SJSA1 (cell line): ENCODE data around the gene GRIFIN. TPM values are rescaled to one million over a fixed set of nuclear protein-coding genes. Genes with fewer than 3 reads are reported as not detected.

ENCODE experiments used
- DNase-seq, 2 experiments: peaks; one replicate each; pipeline ENCODE4 v3.0.0-alpha.2; 2015 to 2020; ENCODE audit warnings: low spot score in 2 of 2, low read depth in 1 of 2
- H3K27ac ChIP-seq: fragments of 250-450 bp; sonication (Bioruptor Pico); 2 replicates; pipeline ENCODE4 v1.5.1; 2020; ENCODE audit warnings: mild to moderate bottlenecking, moderate library complexity
- H3K27me3 ChIP-seq: fragments of 250-450 bp; sonication (Bioruptor Pico); replicated peaks from 2 replicates; pipeline ENCODE4 v1.5.1; 2020; ENCODE audit warnings: mild to moderate bottlenecking, moderate library complexity
- H3K36me3 ChIP-seq: fragments of 250-450 bp; sonication (Bioruptor Pico); 2 replicates; pipeline ENCODE4 v1.5.1; 2020; ENCODE audit warnings: mild to moderate bottlenecking
- H3K4me1 ChIP-seq: fragments of 250-450 bp; sonication (Bioruptor Pico); replicated peaks from 2 replicates; pipeline ENCODE4 v1.6.1; 2021; ENCODE audit warnings: mild to moderate bottlenecking
- H3K4me3 ChIP-seq: fragments of 250-450 bp; sonication (Bioruptor Pico); 2 replicates; pipeline ENCODE4 v1.5.1; 2020; ENCODE audit warnings: mild to moderate bottlenecking
- H3K9me3 ChIP-seq: fragments of 250-450 bp; sonication (Bioruptor Pico); replicated peaks from 2 replicates; pipeline ENCODE4 v1.5.1; 2020; ENCODE audit warnings: mild to moderate bottlenecking
- total RNA-seq: library from RNA; depleted of rRNA; stranded (reverse); fragments of >200 nt; shearing (Covaris generic); gene quantifications from 2 replicates; pipeline ENCODE4 v1.2.3, GENCODE V29; 2014

The GRIFIN gene
- total RNA-seq, 1 experiment from 2014 or later: not detected

DNA sequence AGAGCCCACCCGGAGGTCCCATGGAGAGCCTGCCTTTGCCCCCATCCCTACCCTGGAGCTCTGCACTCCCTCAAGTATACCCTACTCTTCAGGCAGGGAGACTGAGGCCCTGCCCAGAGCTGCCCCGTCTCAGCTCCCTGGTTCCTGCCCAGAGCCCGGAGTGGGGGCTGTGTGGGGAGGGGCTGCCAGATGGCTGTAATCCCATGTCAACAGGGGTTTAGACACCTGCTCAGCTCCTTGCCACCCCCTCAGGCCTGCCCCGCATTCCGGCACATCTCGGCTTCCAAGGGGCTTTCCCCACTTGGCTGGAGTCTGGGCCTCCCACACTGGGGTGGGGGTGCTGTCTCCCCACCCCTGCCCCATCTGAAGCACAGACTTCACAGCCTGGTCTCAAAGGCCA is 22.5 kb upstream of the GRIFIN start:
- no peaks in the 10 kb centered on the region for H3K36me3 ChIP-seq
- no peak overlapping the region for H3K4me3 ChIP-seq
- no peaks in the 10 kb centered on the region for H3K27me3 ChIP-seq
- DNase-seq: no peak
- H3K4me1 ChIP-seq: no peaks in the 10 kb centered on the region
- H3K9me3 ChIP-seq: no peaks in the 10 kb centered on the region
- H3K27ac ChIP-seq: no peak overlapping the region

DNA sequence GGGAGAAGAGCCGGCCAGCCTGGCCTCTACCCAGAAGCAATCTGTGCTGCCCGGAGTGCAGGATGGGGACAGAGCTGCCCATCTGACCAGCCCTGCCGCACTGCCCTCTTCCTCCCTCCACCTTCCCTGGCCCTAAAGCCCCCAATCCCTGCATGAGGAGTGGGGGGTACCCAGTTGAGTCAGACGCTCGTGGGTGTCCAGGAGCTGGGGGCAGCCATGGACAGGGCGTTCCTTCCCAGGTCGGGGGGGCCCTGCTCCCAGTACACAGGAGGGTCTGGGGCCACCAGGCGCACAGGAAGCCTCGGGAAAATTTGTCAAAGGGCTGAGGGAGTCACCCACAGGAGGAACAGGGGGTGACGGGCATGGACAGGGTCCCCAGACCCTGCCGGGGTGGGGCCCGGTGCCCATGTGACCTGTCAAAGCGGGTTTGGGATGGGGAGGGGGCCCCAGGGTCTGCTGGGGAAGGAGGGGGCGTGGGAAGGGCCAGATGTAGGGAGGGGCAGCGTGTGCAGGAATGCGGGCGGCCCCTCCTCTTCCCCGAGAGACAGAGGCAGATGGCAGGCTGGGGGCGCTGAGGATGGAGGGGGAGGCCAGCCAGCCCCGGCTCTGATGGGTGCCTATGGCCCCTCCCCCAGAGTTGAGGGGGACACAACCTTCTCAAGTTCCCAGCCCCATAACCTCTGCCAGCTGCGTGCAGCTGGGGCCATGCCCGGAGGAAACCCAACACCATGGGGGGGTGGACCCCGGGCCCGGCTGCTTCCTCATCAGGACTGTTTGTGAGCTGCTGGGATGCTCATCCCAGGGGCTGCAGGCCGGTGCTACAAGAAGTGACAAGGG is 21.5 kb upstream of the GRIFIN start:
- Histone ChIP-seq H3K36me3 (no peaks in the 10 kb centered on the region), H3K4me3 (no peak overlapping the region), H3K27ac (no peak overlapping the region), H3K9me3 (no peaks in the 10 kb centered on the region), H3K27me3 (no peaks in the 10 kb centered on the region), H3K4me1 (no peaks in the 10 kb centered on the region)
- DNase-seq: no peak

DNA sequence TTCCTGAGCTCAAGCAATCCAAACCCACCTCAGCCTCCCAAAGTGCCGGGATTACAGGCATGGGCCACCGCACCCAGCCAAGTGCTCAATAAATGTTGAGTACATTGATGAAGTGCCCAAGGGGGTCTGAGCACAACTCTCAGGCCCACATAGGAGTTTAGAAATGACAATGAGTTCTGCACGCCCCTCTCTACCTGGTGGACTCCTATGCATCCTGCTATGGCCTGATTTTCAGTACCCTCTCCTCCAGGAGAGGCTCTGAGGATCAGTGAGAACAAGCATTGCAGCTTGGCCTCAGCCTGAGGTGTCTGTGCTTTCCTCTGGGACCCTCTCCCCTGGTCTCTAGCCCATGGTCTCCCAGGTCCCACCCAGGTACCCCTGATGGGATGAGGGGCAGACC is 20.9 kb upstream of the GRIFIN start:
- Histone ChIP-seq H3K36me3 (no peaks in the 10 kb centered on the region), H3K4me1 (no peaks in the 10 kb centered on the region), H3K9me3 (no peaks in the 10 kb centered on the region), H3K27me3 (no peaks in the 10 kb centered on the region), H3K27ac (no peak overlapping the region), H3K4me3 (no peak overlapping the region)
- DNase-seq: no peak

DNA sequence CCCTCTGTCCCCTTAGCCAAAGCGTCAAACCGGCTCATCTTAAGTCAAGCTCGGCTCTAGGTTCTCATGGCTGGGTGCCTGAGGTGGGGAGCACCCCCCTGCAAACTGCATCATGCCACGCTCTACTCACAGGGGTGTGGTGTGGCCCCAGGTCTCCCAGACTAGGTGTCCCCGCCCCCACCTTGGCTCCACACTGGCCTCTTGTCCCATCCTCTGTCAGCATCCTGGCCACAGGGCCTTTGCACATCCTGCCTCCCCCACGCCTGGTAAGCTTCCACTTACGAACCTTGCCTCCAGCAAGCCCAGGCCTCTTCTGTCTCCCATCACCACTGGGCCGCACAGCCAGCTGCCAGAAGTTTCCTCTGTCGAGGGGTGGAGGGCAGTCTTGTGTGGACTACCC is 20.2 kb upstream of the GRIFIN start:
- Histone ChIP-seq H3K4me3 (no peak overlapping the region), H3K27me3 (no peaks in the 10 kb centered on the region), H3K9me3 (no peaks in the 10 kb centered on the region), H3K36me3 (no peaks in the 10 kb centered on the region), H3K4me1 (no peaks in the 10 kb centered on the region), H3K27ac (no peak overlapping the region)
- DNase-seq: no peak

DNA sequence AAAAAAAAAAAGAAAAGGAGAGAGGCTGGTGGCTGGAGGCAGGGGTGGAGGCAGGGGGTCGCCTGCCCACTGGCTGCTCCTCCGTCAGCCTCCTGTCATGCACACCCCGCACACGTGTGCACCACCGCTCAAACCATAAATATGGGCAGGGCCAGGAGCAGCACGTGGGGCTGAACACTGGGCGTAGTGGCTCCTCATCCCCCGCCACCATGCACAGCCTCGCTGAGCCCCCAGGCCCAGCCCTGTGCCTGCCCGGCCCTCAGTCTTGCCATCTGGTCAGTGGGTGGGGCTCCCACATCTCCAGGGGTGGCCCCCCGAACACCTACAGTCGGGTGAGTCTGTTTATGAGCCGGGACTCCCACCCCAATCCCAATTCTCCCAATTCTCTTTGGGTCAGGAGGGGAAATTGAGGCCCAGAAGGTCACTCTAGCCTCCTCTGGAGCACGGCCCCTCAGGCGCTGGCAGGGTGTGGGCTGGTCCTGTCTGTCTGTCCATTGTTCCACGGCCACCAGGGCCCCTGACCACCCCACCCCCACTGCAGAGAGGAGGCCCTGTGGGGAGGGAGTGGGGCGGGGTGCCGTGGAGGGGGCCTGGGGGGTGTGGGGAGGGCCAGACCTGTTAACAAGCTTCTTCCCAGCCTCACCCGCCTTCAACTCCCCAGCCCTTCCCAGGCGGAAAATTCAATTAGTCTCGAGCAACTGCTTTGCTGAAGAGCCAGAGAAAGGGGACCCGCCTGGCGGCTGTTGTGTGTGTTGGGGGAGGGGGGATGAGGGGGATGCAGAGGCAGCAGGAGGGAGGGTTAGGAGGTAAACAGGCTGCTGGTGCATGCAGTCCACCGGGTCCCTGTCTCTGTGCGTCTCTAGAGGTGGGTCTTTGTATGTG is 19.5 kb upstream of the GRIFIN start:
- no peak overlapping the region for H3K4me3 ChIP-seq
- no peaks in the 10 kb centered on the region for H3K9me3 ChIP-seq
- DNase-seq: no peak
- H3K27me3 ChIP-seq: no peaks in the 10 kb centered on the region
- H3K4me1 ChIP-seq: no peaks in the 10 kb centered on the region
- H3K27ac ChIP-seq: no peak overlapping the region
- no peaks in the 10 kb centered on the region for H3K36me3 ChIP-seq

DNA sequence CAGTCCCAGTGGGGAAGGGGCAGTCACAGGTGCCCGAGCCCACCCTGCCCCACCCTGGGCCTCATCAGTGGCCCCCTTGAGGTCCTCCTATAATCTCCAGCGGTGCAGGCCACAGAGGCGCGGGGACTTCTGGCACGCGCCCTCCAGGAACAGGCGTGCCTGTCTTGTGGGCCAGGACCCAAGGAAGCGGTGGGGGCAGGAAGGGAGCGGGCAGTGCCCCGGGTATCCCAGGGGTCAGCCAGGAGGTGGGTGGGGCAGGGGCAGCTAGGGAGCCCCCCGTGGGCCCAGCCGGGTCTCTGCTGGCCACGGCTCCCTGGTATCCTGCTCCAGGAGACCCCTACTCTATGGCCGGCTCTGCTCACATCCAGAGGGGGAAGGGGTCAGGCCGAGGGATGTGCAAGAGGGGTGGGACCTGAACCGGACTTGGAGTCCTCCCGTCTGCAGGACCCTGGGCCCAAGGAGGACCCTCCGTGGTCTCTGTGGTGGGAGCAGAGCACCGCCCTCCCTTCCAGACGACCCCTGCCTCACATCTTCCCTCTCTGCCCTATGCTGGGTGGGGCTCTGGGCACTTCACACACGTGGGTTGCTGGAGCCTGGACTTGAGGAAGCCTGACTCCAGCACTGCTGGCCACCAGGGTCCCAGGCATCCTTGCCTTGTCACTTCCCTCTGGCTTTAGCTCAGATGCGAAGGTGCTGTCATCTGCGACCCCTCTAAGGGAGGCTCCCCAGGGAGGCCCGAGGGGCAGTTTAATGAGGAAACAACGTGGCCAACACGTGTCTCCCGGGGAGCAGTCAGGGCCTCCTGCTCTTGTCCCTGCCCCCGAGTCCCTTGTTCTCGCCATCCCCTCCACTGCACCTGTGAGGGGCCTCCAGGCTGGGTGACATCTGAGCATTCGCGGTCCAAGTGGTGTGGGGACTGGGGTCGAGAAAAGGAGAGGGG is 18.3 kb upstream of the GRIFIN start:
- Histone ChIP-seq H3K4me1 (no peaks in the 10 kb centered on the region), H3K27me3 (no peaks in the 10 kb centered on the region), H3K36me3 (no peaks in the 10 kb centered on the region)

DNA sequence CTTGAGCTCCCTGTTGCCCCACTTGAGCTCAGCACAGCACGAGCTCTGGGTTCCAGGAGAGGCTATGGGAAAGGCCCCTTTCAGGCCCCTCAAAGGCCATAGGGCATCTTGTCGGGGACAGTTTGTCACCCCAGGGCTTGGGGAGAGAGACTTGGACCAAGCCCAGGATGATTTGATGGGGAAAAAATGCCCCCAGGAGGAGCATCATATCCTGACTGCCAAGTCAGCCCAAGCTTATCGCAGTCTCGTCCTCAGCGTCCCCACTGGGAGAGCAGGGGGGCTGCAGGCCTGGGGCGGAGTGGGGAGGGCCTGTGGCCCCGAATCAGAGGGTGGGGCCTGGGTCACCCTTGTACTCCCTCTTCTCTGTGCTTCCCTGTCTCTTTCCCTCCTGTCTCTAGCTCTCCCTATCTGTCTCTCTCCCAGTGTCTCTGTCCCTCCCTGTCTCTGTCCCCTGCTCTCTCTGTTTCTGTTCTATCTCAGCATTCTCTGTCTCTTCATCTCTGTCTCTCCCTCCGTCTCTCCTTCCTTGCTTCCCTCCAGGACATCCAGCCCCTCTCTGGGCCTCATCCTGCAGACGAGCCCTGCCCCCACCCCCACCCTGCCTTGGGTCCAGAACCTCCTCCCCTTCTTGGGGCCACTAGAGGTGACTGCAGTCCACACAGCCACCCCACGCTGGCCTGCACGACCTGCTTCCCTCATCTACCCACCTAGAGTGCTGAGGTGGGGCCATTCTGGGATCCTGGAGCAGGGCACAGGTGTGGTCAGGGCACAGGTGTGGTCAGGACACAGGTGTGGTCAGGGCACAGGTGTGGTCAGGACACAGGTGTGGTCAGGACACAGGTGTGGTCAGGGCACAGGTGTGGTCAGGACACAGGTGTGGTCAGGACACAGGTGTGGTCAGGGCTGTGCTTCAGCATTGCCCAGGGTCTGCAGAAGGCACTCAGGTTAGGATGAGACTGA is 17.3 kb upstream of the GRIFIN start:
- no peak overlapping the region for H3K27ac ChIP-seq
- no peak overlapping the region for H3K4me3 ChIP-seq
- H3K4me1 ChIP-seq: no peaks in the 10 kb centered on the region
- H3K9me3 ChIP-seq: no peaks in the 10 kb centered on the region
- no peaks in the 10 kb centered on the region for H3K27me3 ChIP-seq
- DNase-seq: no peak
- H3K36me3 ChIP-seq: no peaks in the 10 kb centered on the region

More for the DNA sequence above, 18.3 kb upstream of the GRIFIN start:
- Histone ChIP-seq H3K9me3 (no peaks in the 10 kb centered on the region), H3K27ac (no peak overlapping the region), H3K4me3 (no peak overlapping the region)
- DNase-seq: no peak

DNA sequence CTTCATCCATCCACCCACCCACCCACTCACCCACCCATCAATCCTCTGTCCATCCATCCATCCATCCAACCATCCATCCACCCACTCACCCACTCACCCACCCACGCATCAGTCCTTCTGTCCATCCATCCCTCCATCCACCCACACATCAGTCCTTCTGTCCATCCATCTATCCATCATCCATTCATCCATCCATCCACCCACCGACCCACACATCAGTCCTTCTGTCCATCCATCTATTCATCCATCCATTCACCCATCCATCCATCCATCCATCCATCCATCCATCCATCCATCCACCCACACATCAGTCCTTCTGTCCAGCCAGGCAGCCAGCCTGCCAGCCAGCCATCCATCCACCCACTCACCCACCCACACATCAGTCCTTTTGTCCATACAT is 15.8 kb upstream of the GRIFIN start:
- Histone ChIP-seq H3K27me3 (no peaks in the 10 kb centered on the region), H3K4me3 (no peak overlapping the region), H3K36me3 (no peaks in the 10 kb centered on the region), H3K4me1 (no peaks in the 10 kb centered on the region), H3K27ac (no peak overlapping the region), H3K9me3 (no peaks in the 10 kb centered on the region)
- no peak for DNase-seq

DNA sequence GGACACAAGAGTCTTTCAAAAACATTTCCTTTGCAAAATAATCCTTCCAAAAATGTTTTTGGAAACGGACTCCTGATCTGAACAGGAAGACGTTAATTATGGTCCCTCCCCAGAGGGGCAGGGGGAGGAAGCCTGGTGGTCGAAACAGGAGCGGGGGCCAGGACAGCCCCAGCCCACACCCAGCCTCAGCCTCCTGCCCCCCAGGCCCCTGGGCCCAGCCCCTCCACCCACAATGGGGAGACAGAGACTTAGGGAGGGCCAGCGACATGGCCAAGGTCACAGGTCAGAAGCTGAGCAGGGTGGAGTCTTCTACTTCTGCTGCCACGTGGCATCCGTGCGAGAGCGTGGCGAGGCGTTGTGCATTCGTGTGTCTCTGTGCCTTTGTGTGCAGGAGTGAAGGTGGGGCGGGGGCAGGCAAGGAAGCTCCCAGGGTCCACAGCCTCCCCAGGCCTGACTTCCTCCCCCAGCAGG is 14.0 kb upstream of the GRIFIN start:
- H3K36me3 ChIP-seq: no peaks in the 10 kb centered on the region

DNA sequence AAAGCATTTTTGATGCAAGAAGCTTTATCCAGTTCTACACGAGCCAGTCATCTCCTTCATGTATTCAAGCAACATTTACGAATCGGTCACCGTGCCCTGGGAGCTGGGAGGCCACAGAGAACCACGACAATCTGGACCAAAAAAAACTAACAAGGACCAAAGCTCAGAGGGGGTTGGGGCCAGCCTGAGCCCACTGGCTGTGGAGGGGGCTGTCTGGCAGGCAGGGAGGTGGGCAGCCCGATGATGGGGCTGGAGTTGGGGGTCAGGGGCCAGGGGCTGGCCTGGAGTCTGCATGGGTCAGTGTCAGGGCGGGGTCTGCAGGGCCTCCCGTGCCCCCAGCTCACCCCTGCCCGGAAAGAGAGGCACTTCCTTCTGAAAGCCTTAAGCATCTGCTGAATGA is 12.5 kb upstream of the GRIFIN start:
- Histone ChIP-seq H3K36me3 (no peaks in the 10 kb centered on the region), H3K27me3 (no peaks in the 10 kb centered on the region), H3K9me3 (no peaks in the 10 kb centered on the region), H3K4me1 (no peaks in the 10 kb centered on the region), H3K4me3 (no peak overlapping the region), H3K27ac (no peak overlapping the region)
- no peak for DNase-seq

More for the DNA sequence above, 14.0 kb upstream of the GRIFIN start:
- no peak overlapping the region for H3K27ac ChIP-seq
- no peak for DNase-seq
- no peaks in the 10 kb centered on the region for H3K4me1 ChIP-seq
- no peak overlapping the region for H3K4me3 ChIP-seq
- no peaks in the 10 kb centered on the region for H3K27me3 ChIP-seq
- H3K9me3 ChIP-seq: no peaks in the 10 kb centered on the region

DNA sequence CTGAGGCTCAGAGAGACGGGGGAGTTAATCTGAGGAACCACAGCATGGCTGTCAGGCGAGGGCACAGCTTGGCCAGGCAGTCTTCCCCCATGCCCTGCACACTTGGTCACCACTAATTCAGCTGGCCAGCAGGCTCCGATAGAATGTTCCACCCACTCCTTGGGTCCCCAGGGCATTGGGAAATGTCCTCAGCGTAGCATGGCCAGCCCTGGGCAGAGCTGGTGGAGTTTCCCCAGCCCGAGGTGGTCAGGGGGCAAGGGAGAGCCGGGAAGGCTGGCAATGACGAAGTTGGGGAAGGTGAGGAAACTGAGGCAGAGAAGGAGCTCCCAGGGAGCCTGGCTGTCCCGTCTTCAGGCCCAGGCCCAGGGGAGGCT is 12.1 kb upstream of the GRIFIN start:
- H3K4me3 ChIP-seq: no peak overlapping the region
- H3K27ac ChIP-seq: no peak overlapping the region
- H3K27me3 ChIP-seq: no peaks in the 10 kb centered on the region
- H3K4me1 ChIP-seq: no peaks in the 10 kb centered on the region
- DNase-seq: no peak
- H3K36me3 ChIP-seq: no peaks in the 10 kb centered on the region
- H3K9me3 ChIP-seq: no peaks in the 10 kb centered on the region

DNA sequence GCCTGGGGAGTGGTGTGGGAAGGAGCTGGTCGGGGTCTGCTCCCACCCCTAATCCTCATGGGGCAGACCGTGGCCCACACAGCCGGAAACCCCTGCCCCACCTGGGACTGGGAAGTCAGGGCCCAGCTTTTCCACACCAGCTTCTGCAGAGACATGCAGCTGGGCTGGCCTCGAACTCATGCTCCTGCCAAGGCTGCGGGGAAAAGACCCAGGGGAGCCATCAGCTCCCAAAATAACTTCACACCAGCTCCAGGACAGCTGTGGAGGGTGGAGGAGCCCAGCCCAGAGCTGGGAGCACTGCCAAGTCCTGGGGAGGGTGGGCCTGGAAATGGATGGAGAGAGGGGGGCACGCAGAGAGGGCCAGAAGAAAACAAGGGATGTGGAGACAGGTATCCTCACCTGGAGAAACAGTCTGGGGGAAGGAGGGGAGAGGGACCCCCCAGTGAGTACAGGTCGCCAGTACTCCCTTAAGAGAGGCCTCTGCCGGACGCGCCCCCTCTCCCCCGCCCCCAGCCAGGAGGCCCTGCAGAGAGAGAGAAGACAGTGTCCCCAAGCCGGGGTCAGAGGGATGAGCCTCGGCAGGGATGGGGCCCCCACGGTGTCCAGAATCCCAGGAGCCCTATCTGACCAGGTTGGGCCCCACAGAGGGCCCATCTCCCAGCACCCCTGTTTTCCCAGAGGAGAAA is 11.5 kb upstream of the GRIFIN start:
- Histone ChIP-seq H3K27ac (no peak overlapping the region), H3K4me3 (no peak overlapping the region), H3K4me1 (no peaks in the 10 kb centered on the region), H3K9me3 (no peaks in the 10 kb centered on the region), H3K27me3 (no peaks in the 10 kb centered on the region), H3K36me3 (no peaks in the 10 kb centered on the region)
- no peak for DNase-seq
